Thyroid gland (tissue), 4 donors: Measurements from ENCODE around the gene YPEL1. TPM values are rescaled to one million over a fixed set of nuclear protein-coding genes. Genes with fewer than 3 reads are reported as not detected.

ENCODE experiments used
- DNase-seq, 2 donors: peaks; one replicate each; pipeline ENCODE4 v3.0.0-alpha.2; 2019
- H3K27ac ChIP-seq, 3 donors: fragments of 200-600 bp; sonication (generic); 1 replicate in 2 of 3; 2 replicates in 1 of 3; pipeline ENCODE4 v1.5.1; 2016 to 2019; ENCODE audit warnings: mild to moderate bottlenecking in 1 of 3, moderate library complexity in 1 of 3
- H3K27me3 ChIP-seq: fragments of 200-600 bp; sonication (generic); one replicate; pipeline ENCODE4 v1.5.1; 2019
- H3K36me3 ChIP-seq, 2 donors: fragments of 200-600 bp; sonication (generic); one replicate each; pipeline ENCODE4 v1.5.1; 2016 to 2019
- H3K4me1 ChIP-seq, 2 donors: fragments of 200-600 bp; sonication (generic); one replicate each; pipeline ENCODE4 v1.5.1; 2017 to 2019
- H3K4me3 ChIP-seq, 3 donors: fragments of 200-600 bp; sonication (generic); replicated peaks in 1 of 3; 1 replicate in 2 of 3; 2 replicates in 1 of 3; pipeline ENCODE4 v1.5.1; 2016; ENCODE audit warnings: mild to moderate bottlenecking in 1 of 3
- H3K9me3 ChIP-seq: fragments of 200-600 bp; sonication (generic); one replicate; pipeline ENCODE4 v1.5.1; 2017
- POLR2A ChIP-seq, 2 donors: fragments of 450-650 bp; IDR thresholded peaks; one replicate each; pipeline ENCODE4 v1.6.1; 2017; ENCODE audit warnings: antibody characterized with exemption in 2 of 2, mild to moderate bottlenecking in 2 of 2, moderate library complexity in 1 of 2
- WGBS, 2 donors: methylation state at CpG; one replicate each; pipeline ENCODE4 v1.1.5; 2017; 5-methylcytosine and 5-hydroxymethylcytosine counted together
- intact Hi-C: fragments of 100-400 bp; cut with DNase I; formaldehyde crosslinking; loops from one replicate; pipeline ENCODE4 v1.15.1; 2023
- total RNA-seq, 4 donors: library from RNA; depleted of rRNA; stranded (reverse); fragments of >200 nt; gene quantifications; one replicate each; pipeline ENCODE4 v1.2.3, GENCODE V29; 2016
- TF ChIP-seq, protein P1 (sequence below), 6 experiments: fragments of 200-600 bp in 3 of 6; fragments of 450-650 bp in 3 of 6; sonication (generic) in 3 of 6; IDR thresholded peaks; one replicate each; pipeline ENCODE4 v1.5.1; 2016 to 2019; ENCODE audit warnings: antibody characterized with exemption in 6 of 6, mild to moderate bottlenecking in 2 of 6, inconsistent platforms in 1 of 6, moderate library complexity in 1 of 6

YPEL1 gene
- total RNA-seq, 4 donors from 2014 or later, result 4.1 to 6.7 (median 5.4) TPM

- Histone ChIP-seq H3K27ac (no peak overlapping the region), H3K4me1 (peaks cover 0 to 7% of the 10 kb centered on the region in 2 donors), H3K4me3 (no peak overlapping the region), H3K9me3 (no peaks in the 10 kb centered on the region), H3K27me3 (no peaks in the 10 kb centered on the region), H3K36me3 (no peaks in the 10 kb centered on the region)
- TF ChIP-seq POLR2A (IDR thresholded peaks at IDR 0.05), result no peak
- TF ChIP-seq, protein P1, sequence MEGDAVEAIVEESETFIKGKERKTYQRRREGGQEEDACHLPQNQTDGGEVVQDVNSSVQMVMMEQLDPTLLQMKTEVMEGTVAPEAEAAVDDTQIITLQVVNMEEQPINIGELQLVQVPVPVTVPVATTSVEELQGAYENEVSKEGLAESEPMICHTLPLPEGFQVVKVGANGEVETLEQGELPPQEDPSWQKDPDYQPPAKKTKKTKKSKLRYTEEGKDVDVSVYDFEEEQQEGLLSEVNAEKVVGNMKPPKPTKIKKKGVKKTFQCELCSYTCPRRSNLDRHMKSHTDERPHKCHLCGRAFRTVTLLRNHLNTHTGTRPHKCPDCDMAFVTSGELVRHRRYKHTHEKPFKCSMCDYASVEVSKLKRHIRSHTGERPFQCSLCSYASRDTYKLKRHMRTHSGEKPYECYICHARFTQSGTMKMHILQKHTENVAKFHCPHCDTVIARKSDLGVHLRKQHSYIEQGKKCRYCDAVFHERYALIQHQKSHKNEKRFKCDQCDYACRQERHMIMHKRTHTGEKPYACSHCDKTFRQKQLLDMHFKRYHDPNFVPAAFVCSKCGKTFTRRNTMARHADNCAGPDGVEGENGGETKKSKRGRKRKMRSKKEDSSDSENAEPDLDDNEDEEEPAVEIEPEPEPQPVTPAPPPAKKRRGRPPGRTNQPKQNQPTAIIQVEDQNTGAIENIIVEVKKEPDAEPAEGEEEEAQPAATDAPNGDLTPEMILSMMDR (IDR thresholded peaks at IDR 0.05), result no peak
- no peak for DNase-seq
- WGBS, 2 donors, result 85 to 89% methylated on average over 27 to 32 of the region's 32 CpGs
- intact Hi-C loops, result loop anchor here (5.0 kb wide), 2 partner anchors 223 to 238 kb away; partner anchors contain the start of gene PPM1F
Measured at GRCh38 chr22:21714059-21714770, 21.4 kb downstream of the YPEL1 start.

DNA sequence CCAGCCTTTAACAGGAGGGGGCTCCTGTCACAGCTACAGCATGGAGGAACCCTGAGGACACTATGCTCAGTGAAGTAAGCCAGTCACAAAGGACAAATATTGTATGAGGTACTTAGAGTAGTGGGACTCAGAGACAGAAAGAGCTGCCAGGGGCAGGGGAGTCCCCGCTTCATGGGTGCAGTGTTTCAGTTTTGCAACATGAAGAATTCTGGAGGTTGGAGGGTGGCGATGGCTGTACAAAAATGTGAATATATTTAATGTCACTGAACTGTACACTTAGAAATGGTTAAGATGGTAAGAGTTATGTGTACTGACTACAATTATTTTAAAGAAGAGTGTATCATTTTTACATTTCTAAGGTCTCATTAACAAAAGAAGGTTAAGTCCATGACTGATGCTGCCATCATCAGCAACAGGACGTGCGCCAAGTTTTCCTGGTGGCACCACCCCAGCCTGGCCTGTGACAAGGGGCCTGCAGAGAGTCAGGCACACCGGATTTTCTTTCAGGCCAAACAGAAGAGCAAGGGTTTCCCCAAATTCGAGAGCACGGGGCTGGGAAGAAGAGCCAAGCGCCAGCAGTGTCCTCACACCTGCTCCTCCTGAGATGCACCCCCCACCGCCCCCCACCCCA, 22.1 kb downstream of the YPEL1 start:
- WGBS, 2 donors, result 80 to 82% methylated on average over 8 of the region's 9 CpGs
- Histone ChIP-seq H3K27me3 (no peaks in the 10 kb centered on the region), H3K27ac (no peak overlapping the region), H3K4me3 (no peak overlapping the region), H3K36me3 (no peaks in the 10 kb centered on the region), H3K4me1 (peaks cover 0 to 7% of the 10 kb centered on the region in 2 donors), H3K9me3 (no peaks in the 10 kb centered on the region)
- DNase-seq, result no peak
- TF ChIP-seq POLR2A (IDR thresholded peaks at IDR 0.05), result no peak
- TF ChIP-seq, protein P1 (IDR thresholded peaks at IDR 0.05), result no peak
- intact Hi-C loops, result loop anchor here (5.0 kb wide), 2 partner anchors 224 to 239 kb away; partner anchors contain the start of gene PPM1F

DNA sequence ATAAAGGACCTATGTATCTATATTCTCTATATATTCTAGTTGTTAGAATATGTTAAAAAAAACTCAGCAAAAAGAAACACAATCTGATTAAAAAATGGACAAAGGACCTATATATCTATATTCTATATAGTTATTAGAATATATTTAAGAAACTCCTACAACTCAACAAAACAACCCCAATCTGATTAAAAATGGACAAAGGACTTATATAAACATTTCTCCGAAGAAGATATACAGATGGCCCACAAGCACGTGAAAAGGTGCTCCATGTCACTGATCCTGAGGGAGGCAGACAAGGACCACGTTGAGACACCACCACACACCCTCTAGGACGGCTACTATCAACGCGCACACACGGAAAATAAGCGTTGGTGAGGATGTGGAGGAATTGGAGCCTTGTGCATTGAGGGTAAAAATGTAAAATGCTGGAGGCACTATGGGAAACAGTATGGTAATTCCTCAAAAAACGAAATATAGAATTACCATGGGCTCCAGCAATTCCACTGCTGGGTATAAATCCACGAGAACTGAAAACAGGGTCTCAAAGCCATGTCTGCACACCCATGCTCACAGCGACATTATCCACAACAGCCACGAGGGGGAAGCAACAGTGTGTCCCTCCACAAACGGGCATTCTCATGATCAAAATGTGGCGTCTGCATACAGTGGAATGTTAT, 22.7 kb downstream of the YPEL1 start:
- H3K4me3 ChIP-seq, result no peak overlapping the region
- intact Hi-C loops, result loop anchor here (5.0 kb wide), 2 partner anchors 224 to 239 kb away; partner anchors contain the start of gene PPM1F

GRCh38 chr22:21711851-21712250, 23.7 kb downstream of the YPEL1 start:
- intact Hi-C loops, result loop anchor here (5.0 kb wide), 2 partner anchors 225 to 240 kb away; partner anchors contain the start of gene PPM1F
- Histone ChIP-seq H3K36me3 (no peaks in the 10 kb centered on the region), H3K27ac (no peak overlapping the region), H3K4me1 (peaks cover 0 to 7% of the 10 kb centered on the region in 2 donors), H3K4me3 (no peak overlapping the region), H3K27me3 (no peaks in the 10 kb centered on the region), H3K9me3 (no peaks in the 10 kb centered on the region)
- TF ChIP-seq POLR2A (IDR thresholded peaks at IDR 0.05), result no peak
- TF ChIP-seq, protein P1 (IDR thresholded peaks at IDR 0.05), result no peak
- no peak for DNase-seq
- WGBS, 2 donors, result 88 to 89% methylated on average over 4 of the region's 4 CpGs

More for the DNA sequence above, 22.7 kb downstream of the YPEL1 start:
- Histone ChIP-seq H3K9me3 (no peaks in the 10 kb centered on the region), H3K27me3 (no peaks in the 10 kb centered on the region), H3K36me3 (no peaks in the 10 kb centered on the region), H3K27ac (no peak overlapping the region), H3K4me1 (peaks cover 0 to 7% of the 10 kb centered on the region in 2 donors)
- peak; percentile 71 to 76 for DNase-seq
- WGBS, 2 donors, result 17 to 19% methylated on average over 14 of the region's 14 CpGs
- TF ChIP-seq, protein P1 (IDR thresholded peaks at IDR 0.05), result peak; percentile 46 to 93 (median 74)
- no peak for TF ChIP-seq POLR2A (IDR thresholded peaks at IDR 0.05)
